HUDEP-2 (cell line): Measurements from ENCODE around the gene FSIP2.

ENCODE experiments used
- DNase-seq, 76 experiments: peaks; one replicate each; lab custom pipeline; 2025; ENCODE audit not compliant: unreplicated experiment in 76 of 76; lab: John Stamatoyannopoulos, UW

Gene FSIP2

GRCh38 chr2:185738679-185739472 lies at the start of gene FSIP2:
Gene FSIP2 (plus strand): TSS chr2:185738804. CDS start chr2:185738895, 91 bp downstream.
- DNase-seq = peak in 63 of 76 experiments; percentile 0 to 86 (median 48)

- DNase-seq = no peak
These were observed 48.6 kb upstream of the FSIP2 start for GRCh38 chr2:185689906-185690539.

- DNase-seq = no peak
These were observed 42.8 kb upstream of the FSIP2 start for GRCh38 chr2:185695711-185696235.

- DNase-seq = no peak
These were observed 37.7 kb upstream of the FSIP2 start for GRCh38 chr2:185700883-185701282.

- DNase-seq = no peak
These were observed 3.9 kb upstream of the FSIP2 start for GRCh38 chr2:185734658-185735057.

- no peak for DNase-seq
These were observed 2.4 kb upstream of the FSIP2 start for GRCh38 chr2:185736210-185736609.

GRCh38 chr2:185745864-185746859 lies 7.6 kb downstream of the FSIP2 start:
- no peak for DNase-seq

GRCh38 chr2:185757356-185757755 lies 18.8 kb downstream of the FSIP2 start:
- no peak for DNase-seq

- DNase-seq = no peak
These were observed 32.8 kb downstream of the FSIP2 start for GRCh38 chr2:185771396-185771795.

- DNase-seq = no peak
These were observed 42.3 kb downstream of the FSIP2 start for GRCh38 chr2:185780890-185781289.

GRCh38 chr2:185782223-185782769 lies 43.7 kb downstream of the FSIP2 start:
- no peak for DNase-seq

- no peak for DNase-seq
These were observed 46.6 kb downstream of the FSIP2 start for GRCh38 chr2:185785156-185785555.

GRCh38 chr2:185785851-185786473 lies 47.4 kb downstream of the FSIP2 start:
- no peak for DNase-seq

- DNase-seq = no peak
These were observed 48.9 kb downstream of the FSIP2 start for GRCh38 chr2:185787227-185788145.

- no peak for DNase-seq
These were observed 51.8 kb downstream of the FSIP2 start for GRCh38 chr2:185790361-185790760.

GRCh38 chr2:185793532-185794345 lies 55.1 kb downstream of the FSIP2 start:
- DNase-seq = no peak

GRCh38 chr2:185796758-185797157 lies 58.2 kb downstream of the FSIP2 start:
- no peak for DNase-seq

- DNase-seq = no peak
These were observed 64.3 kb downstream of the FSIP2 start for GRCh38 chr2:185802926-185803325.
